NCI-H460 (cell line): ENCODE data around the gene SH3BGR. TPM values are rescaled to one million over a fixed set of nuclear protein-coding genes. Genes with fewer than 3 reads are reported as not detected.
"Not testable (repeated sequence)": the region's sequence is repeated elsewhere in the genome, so short reads cannot be mapped to it uniquely, and the experiment has no call there.

Experiments used
- DNase-seq: peaks from one replicate; pipeline ENCODE4 v3.0.0-alpha.2; 2016; ENCODE audit warnings: low read depth; ENCODE audit errors: extremely low read depth
- polyA plus RNA-seq: library from polyadenylated mRNA; depleted of rRNA; stranded (reverse); fragments of >200 nt; gene quantifications from 2 replicates; pipeline ENCODE4 v1.2.3, GENCODE V29; 2014; cell fraction: nucleus; rRNA removed
- total RNA-seq: library from RNA; depleted of rRNA; stranded (reverse); fragments of >200 nt; shearing (Covaris generic); gene quantifications from 2 replicates; pipeline ENCODE4 v1.2.3, GENCODE V29; 2014; rRNA removed

The SH3BGR gene
- 4.0 and 4.3 TPM in 2 replicates for total RNA-seq
- 0.32 TPM in 1 of 2 replicates, not detected in the other for polyA plus RNA-seq

GRCh38 chr21:39451332-39452206 lies at the start of gene SH3BGR:
SH3BGR (plus strand) TSS chr21:39451970; CDS start chr21:39452097, 127 bp downstream.
- DNase-seq, result no peak

- DNase-seq, result no peak
Observed at GRCh38 chr21:39406065-39406464, 45.7 kb upstream of the SH3BGR start.

GRCh38 chr21:39419204-39419603 lies 32.6 kb upstream of the SH3BGR start:
- DNase-seq, result not testable (repeated sequence)

GRCh38 chr21:39422527-39423241 lies 29.1 kb upstream of the SH3BGR start:
- DNase-seq, result no peak

GRCh38 chr21:39429445-39429844 lies 22.3 kb upstream of the SH3BGR start:
- DNase-seq, result no peak

GRCh38 chr21:39430016-39430415 lies 21.8 kb upstream of the SH3BGR start:
- no peak for DNase-seq

- DNase-seq, result no peak
Observed at GRCh38 chr21:39430457-39430856, 21.3 kb upstream of the SH3BGR start.

- no peak for DNase-seq
Observed at GRCh38 chr21:39430954-39431353, 20.8 kb upstream of the SH3BGR start.

GRCh38 chr21:39434950-39435349 lies 16.8 kb upstream of the SH3BGR start:
- no peak for DNase-seq

GRCh38 chr21:39439232-39439631 lies 12.5 kb upstream of the SH3BGR start:
- DNase-seq, result no peak

GRCh38 chr21:39441502-39442475 lies 10.0 kb upstream of the SH3BGR start:
- no peak for DNase-seq

GRCh38 chr21:39444421-39445180 lies 7.2 kb upstream of the SH3BGR start:
- no peak for DNase-seq

- DNase-seq, result peak; percentile 82
Observed at GRCh38 chr21:39445321-39446269, 6.2 kb upstream of the SH3BGR start, which contains the start of gene LCA5L. LCA5L (minus strand) TSS chr21:39445778; CDS start chr21:39428493, 17,285 bp downstream.

- DNase-seq, result no peak
Observed at GRCh38 chr21:39447264-39447663, 4.5 kb upstream of the SH3BGR start.

GRCh38 chr21:39452207-39452969 lies 618 bp downstream of the SH3BGR start:
- peak; percentile 73 for DNase-seq

GRCh38 chr21:39452970-39453342 lies 1.2 kb downstream of the SH3BGR start:
- DNase-seq, result no peak

- no peak for DNase-seq
Observed at GRCh38 chr21:39453571-39454179, 1.9 kb downstream of the SH3BGR start.
